Raji (cell line): ENCODE data around the gene NFIX.

Experiments used
- POLR2A ChIP-seq: IDR thresholded peaks from 2 replicates; pipeline ENCODE4 v1.6.1; 2011; ENCODE audit warnings: low read depth, low read length, control low read depth; ENCODE audit not compliant: insufficient read depth

NFIX gene

GRCh38 chr19:13010038-13010991, 15.0 kb downstream of the NFIX start:
- no peak for TF ChIP-seq POLR2A

- no peak for TF ChIP-seq POLR2A
These were observed 15.8 kb downstream of the NFIX start for GRCh38 chr19:13010992-13011652.

GRCh38 chr19:13011653-13012389, 16.5 kb downstream of the NFIX start:
- TF ChIP-seq POLR2A, result no peak

- TF ChIP-seq POLR2A, result no peak
These were observed 17.1 kb downstream of the NFIX start for GRCh38 chr19:13012390-13012689.

- TF ChIP-seq POLR2A, result no peak
These were observed 17.7 kb downstream of the NFIX start for GRCh38 chr19:13012690-13013608.

- TF ChIP-seq POLR2A, result no peak
These were observed 18.4 kb downstream of the NFIX start for GRCh38 chr19:13013649-13014048.

GRCh38 chr19:13014101-13014920, 19.0 kb downstream of the NFIX start:
- no peak for TF ChIP-seq POLR2A

- TF ChIP-seq POLR2A, result no peak
These were observed 19.6 kb downstream of the NFIX start for GRCh38 chr19:13014921-13015280.

GRCh38 chr19:13015361-13016223, 20.3 kb downstream of the NFIX start:
- TF ChIP-seq POLR2A, result no peak

GRCh38 chr19:13016245-13016627, 21.0 kb downstream of the NFIX start:
- TF ChIP-seq POLR2A, result no peak

- TF ChIP-seq POLR2A, result no peak
These were observed 21.5 kb downstream of the NFIX start for GRCh38 chr19:13016628-13017305.

- no peak for TF ChIP-seq POLR2A
These were observed 22.2 kb downstream of the NFIX start for GRCh38 chr19:13017306-13018034.
